Measurements from ENCODE around the gene MET. TPM values are rescaled to one million over a fixed set of nuclear protein-coding genes. Genes with fewer than 3 reads are reported as not detected.

Gene MET
- total RNA-seq, 1 experiment from 2014 or later, result 5.0 TPM

DNA sequence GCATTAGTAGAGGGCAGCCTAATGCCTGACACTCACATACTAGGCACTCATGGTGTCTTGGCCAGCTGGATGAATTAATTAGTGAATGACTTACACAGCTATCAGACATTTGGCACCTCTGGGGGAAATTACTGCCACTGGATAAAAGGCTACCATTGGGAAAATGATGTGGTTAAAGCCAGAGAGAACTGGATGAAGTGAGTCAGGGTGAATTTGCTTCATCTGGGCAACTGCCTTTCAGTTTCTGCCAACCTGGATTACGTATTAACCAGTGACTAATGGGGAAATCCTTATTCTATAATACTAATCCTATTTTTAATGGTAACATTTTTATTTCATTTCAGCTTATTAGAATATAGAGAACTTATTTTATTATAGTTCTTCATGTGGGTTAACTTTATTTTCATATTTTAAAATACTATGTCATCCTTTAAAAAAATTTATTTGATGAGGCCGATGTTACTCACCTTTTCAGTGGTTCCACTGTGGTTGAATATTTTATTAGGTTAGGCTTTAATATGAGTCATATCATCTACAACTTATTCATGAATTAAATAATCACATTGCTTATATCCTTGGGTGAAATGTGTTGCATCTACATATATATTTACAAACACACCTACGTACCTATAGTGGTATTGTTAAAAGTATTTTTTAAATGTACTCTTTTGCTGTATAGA lies 104.8 kb downstream of the MET start:
- Mint-ChIP-seq H3K36me3 (ENCODE audit: insufficient read depth in 1 of 3, low read depth in 3 of 3) (no peaks in the 10 kb centered on the region), H3K9me3 (peaks cover 0 to 4% of the 10 kb centered on the region in 2 experiments; a peak in 1 of 5 replicates), H3K4me3 (no peak overlapping the region), H3K27ac (no peak overlapping the region), H3K27me3 (ENCODE audit: low read depth) (peaks cover 42% of the 10 kb centered on the region), H3K4me1 (peaks cover 21% of the 10 kb centered on the region in 2 experiments)
- no peak overlapping the region for H2BK120ac ChIP-seq (ENCODE audit: low read depth, low read length, poor library complexity, severe bottlenecking)
- WGBS (ENCODE audit: extremely low coverage, insufficient read length, low lambda C conversion rate), result no CpG with 5 or more reads among the region's 3 CpGs
- H3K27ac ChIP-seq (ENCODE audit: insufficient read length, low read depth, low read length), result no peak overlapping the region
- no peak overlapping the region for H3K4ac ChIP-seq (ENCODE audit: low read depth, low read length)
- no peak overlapping the region for H4K8ac ChIP-seq (replicated peaks; ENCODE audit: insufficient read length, low read depth, low read length)
- H3K9ac ChIP-seq (ENCODE audit: extremely low read depth, insufficient read length, low read length), result no peak overlapping the region
- no peak overlapping the region for H2BK20ac ChIP-seq (ENCODE audit: low read depth, low read length, poor library complexity, severe bottlenecking)
- no peak overlapping the region for H3T11ph ChIP-seq (ENCODE audit: low read length)
- no peak overlapping the region for H3K14ac ChIP-seq (ENCODE audit: insufficient read depth, low read length)
- H3K4me1 ChIP-seq (ENCODE audit: insufficient read depth, low read length), result no peaks in the 10 kb centered on the region
- H2BK15ac ChIP-seq (ENCODE audit: low read depth, low read length), result no peak overlapping the region
- no peak overlapping the region for H2AFZ ChIP-seq (ENCODE audit: low read length)
- H3K23me2 ChIP-seq (ENCODE audit: insufficient read length, low read depth, low read length, poor library complexity, severe bottlenecking), result no peaks in the 10 kb centered on the region
- no peaks in the 10 kb centered on the region for H3K27me3 ChIP-seq (ENCODE audit: insufficient read depth, low read length)
- H3K9me3 ChIP-seq (ENCODE audit: control insufficient read depth, low read depth, low read length), result no peaks in the 10 kb centered on the region
- no peak overlapping the region for H2AK5ac ChIP-seq (ENCODE audit: insufficient read length, low read length)
- H4K20me1 ChIP-seq (ENCODE audit: control insufficient read depth, insufficient read depth, insufficient read length), result no peaks in the 10 kb centered on the region
- H3K23ac ChIP-seq (ENCODE audit: insufficient read length, low read depth, low read length), result no peak overlapping the region
- no peak overlapping the region for H4K5ac ChIP-seq (ENCODE audit: insufficient read length, low read depth, low read length)
- H3K4me2 ChIP-seq (ENCODE audit: insufficient read depth, insufficient read length, low read length), result no peak overlapping the region
- no peaks in the 10 kb centered on the region for H3K79me1 ChIP-seq (ENCODE audit: insufficient read depth, low read depth, low read length, poor library complexity, severe bottlenecking)
- no peak for DNase-seq
- no peaks in the 10 kb centered on the region for H3K79me2 ChIP-seq (ENCODE audit: insufficient read depth, low read length)
- H3K18ac ChIP-seq (ENCODE audit: insufficient read length, low read depth, low read length), result no peak overlapping the region
- no peak overlapping the region for H2BK5ac ChIP-seq (ENCODE audit: insufficient read length, low read length)
- no peak overlapping the region for H3K56ac ChIP-seq (ENCODE audit: insufficient read length, low read depth, low read length)
- H4K91ac ChIP-seq (ENCODE audit: insufficient read length, low read depth, low read length), result no peak overlapping the region
- no peak overlapping the region for H2BK12ac ChIP-seq (ENCODE audit: insufficient read length, low read depth, low read length)
- TF ChIP-seq, protein P1, sequence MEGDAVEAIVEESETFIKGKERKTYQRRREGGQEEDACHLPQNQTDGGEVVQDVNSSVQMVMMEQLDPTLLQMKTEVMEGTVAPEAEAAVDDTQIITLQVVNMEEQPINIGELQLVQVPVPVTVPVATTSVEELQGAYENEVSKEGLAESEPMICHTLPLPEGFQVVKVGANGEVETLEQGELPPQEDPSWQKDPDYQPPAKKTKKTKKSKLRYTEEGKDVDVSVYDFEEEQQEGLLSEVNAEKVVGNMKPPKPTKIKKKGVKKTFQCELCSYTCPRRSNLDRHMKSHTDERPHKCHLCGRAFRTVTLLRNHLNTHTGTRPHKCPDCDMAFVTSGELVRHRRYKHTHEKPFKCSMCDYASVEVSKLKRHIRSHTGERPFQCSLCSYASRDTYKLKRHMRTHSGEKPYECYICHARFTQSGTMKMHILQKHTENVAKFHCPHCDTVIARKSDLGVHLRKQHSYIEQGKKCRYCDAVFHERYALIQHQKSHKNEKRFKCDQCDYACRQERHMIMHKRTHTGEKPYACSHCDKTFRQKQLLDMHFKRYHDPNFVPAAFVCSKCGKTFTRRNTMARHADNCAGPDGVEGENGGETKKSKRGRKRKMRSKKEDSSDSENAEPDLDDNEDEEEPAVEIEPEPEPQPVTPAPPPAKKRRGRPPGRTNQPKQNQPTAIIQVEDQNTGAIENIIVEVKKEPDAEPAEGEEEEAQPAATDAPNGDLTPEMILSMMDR (conservative IDR thresholded peaks at IDR 0.05), result no peak

Measured in H9 (cell line).